ENCODE results near the gene MRTFA. TPM values are rescaled to one million over a fixed set of nuclear protein-coding genes. Genes with fewer than 3 reads are reported as not detected.

Gene MRTFA
- total RNA-seq, 2 donors from 2014 or later = 70.1 to 71.5 TPM

GRCh38 chr22:40407831-40408717, 228.4 kb downstream of the MRTFA start:
- Mint-ChIP-seq H3K27me3 (no peaks in the 10 kb centered on the region), H3K4me1 (peaks cover 18% of the 10 kb centered on the region), H3K4me3 (no peak overlapping the region), H3K36me3 (ENCODE audit: low read depth) (peaks cover 8% of the 10 kb centered on the region), H3K27ac (no peak overlapping the region)
- H3K9me3 ChIP-seq (ENCODE audit: control insufficient read depth, low read length, poor library complexity, severe bottlenecking) = no peaks in the 10 kb centered on the region
- ATAC-seq (no peak), DNase-seq (no peak)

GRCh38 chr22:40407021-40407761, 229.3 kb downstream of the MRTFA start:
- peaks cover 6% of the 10 kb centered on the region for H3K36me3 Mint-ChIP-seq (ENCODE audit: low read depth)
- no peak for ATAC-seq
- no peak overlapping the region for H3K4me3 Mint-ChIP-seq

GRCh38 chr22:40406063-40406890, 230.2 kb downstream of the MRTFA start:
- H3K9me3 ChIP-seq (ENCODE audit: control insufficient read depth, low read length, poor library complexity, severe bottlenecking) = no peaks in the 10 kb centered on the region
- no peak for DNase-seq
- ATAC-seq = no peak
- Mint-ChIP-seq H3K36me3 (ENCODE audit: low read depth) (peaks cover 6% of the 10 kb centered on the region), H3K4me3 (no peak overlapping the region), H3K27ac (no peak overlapping the region), H3K27me3 (no peaks in the 10 kb centered on the region), H3K4me1 (peaks cover 29% of the 10 kb centered on the region)

More at GRCh38 chr22:40407021-40407761, 229.3 kb downstream of the MRTFA start:
- no peak for DNase-seq
- Mint-ChIP-seq H3K27me3 (no peaks in the 10 kb centered on the region), H3K4me1 (peaks cover 20% of the 10 kb centered on the region), H3K27ac (no peak overlapping the region)
- H3K9me3 ChIP-seq (ENCODE audit: control insufficient read depth, low read length, poor library complexity, severe bottlenecking) = no peaks in the 10 kb centered on the region

GRCh38 chr22:40405178-40406062, 231.1 kb downstream of the MRTFA start:
- Mint-ChIP-seq H3K36me3 (ENCODE audit: low read depth) (peaks cover 6% of the 10 kb centered on the region), H3K4me1 (peaks cover 34% of the 10 kb centered on the region), H3K27ac (no peak overlapping the region)

GRCh38 chr22:40404251-40405177, 232.0 kb downstream of the MRTFA start:
- H3K4me1 Mint-ChIP-seq = peaks cover 42% of the 10 kb centered on the region
- peak overlapping the region; percentile 84 for H3K27ac Mint-ChIP-seq
- DNase-seq = no peak
- H3K4me3 Mint-ChIP-seq = no peak overlapping the region
- no peaks in the 10 kb centered on the region for H3K9me3 ChIP-seq (ENCODE audit: control insufficient read depth, low read length, poor library complexity, severe bottlenecking)
- peaks cover 6% of the 10 kb centered on the region for H3K36me3 Mint-ChIP-seq (ENCODE audit: low read depth)
- H3K27me3 Mint-ChIP-seq = no peaks in the 10 kb centered on the region
- no peak for ATAC-seq

More at GRCh38 chr22:40405178-40406062, 231.1 kb downstream of the MRTFA start:
- no peaks in the 10 kb centered on the region for H3K9me3 ChIP-seq (ENCODE audit: control insufficient read depth, low read length, poor library complexity, severe bottlenecking)
- Mint-ChIP-seq H3K4me3 (no peak overlapping the region), H3K27me3 (no peaks in the 10 kb centered on the region)
- DNase-seq (no peak), ATAC-seq (no peak)

GRCh38 chr22:40403651-40404050, 232.9 kb downstream of the MRTFA start:
- peak overlapping the region; percentile 84 for H3K27ac Mint-ChIP-seq
- ATAC-seq (no peak), DNase-seq (no peak)
- H3K36me3 Mint-ChIP-seq (ENCODE audit: low read depth) = peaks cover 6% of the 10 kb centered on the region
- no peaks in the 10 kb centered on the region for H3K27me3 Mint-ChIP-seq
- H3K4me3 Mint-ChIP-seq = peak overlapping the region; percentile 31
- H3K4me1 Mint-ChIP-seq = peaks cover 46% of the 10 kb centered on the region
- no peaks in the 10 kb centered on the region for H3K9me3 ChIP-seq (ENCODE audit: control insufficient read depth, low read length, poor library complexity, severe bottlenecking)

- Mint-ChIP-seq H3K4me3 (peak overlapping the region; percentile 47), H3K4me1 (peaks cover 46% of the 10 kb centered on the region), H3K36me3 (ENCODE audit: low read depth) (peaks cover 6% of the 10 kb centered on the region), H3K27me3 (no peaks in the 10 kb centered on the region), H3K27ac (peak overlapping the region; percentile 84)
- no peaks in the 10 kb centered on the region for H3K9me3 ChIP-seq (ENCODE audit: control insufficient read depth, low read length, poor library complexity, severe bottlenecking)
- ATAC-seq = no peak
- no peak for DNase-seq
Measured at GRCh38 chr22:40403141-40403540, 233.4 kb downstream of the MRTFA start.

GRCh38 chr22:40401981-40402406, 234.5 kb downstream of the MRTFA start:
- H3K27ac Mint-ChIP-seq = peak overlapping the region; percentile 88
- DNase-seq (no peak), ATAC-seq (peak; percentile 19)
- H3K4me3 Mint-ChIP-seq = peak overlapping the region; percentile 87
- peaks cover 48% of the 10 kb centered on the region for H3K4me1 Mint-ChIP-seq
- peaks cover 8% of the 10 kb centered on the region for H3K36me3 Mint-ChIP-seq (ENCODE audit: low read depth)
- no peaks in the 10 kb centered on the region for H3K27me3 Mint-ChIP-seq
- no peaks in the 10 kb centered on the region for H3K9me3 ChIP-seq (ENCODE audit: control insufficient read depth, low read length, poor library complexity, severe bottlenecking)

- Mint-ChIP-seq H3K27me3 (no peaks in the 10 kb centered on the region), H3K27ac (peak overlapping the region; percentile 88), H3K36me3 (ENCODE audit: low read depth) (peaks cover 8% of the 10 kb centered on the region), H3K4me1 (peaks cover 51% of the 10 kb centered on the region), H3K4me3 (peak overlapping the region; percentile 87)
- peak in 2 of 3 donors; percentile 26 to 34 for DNase-seq
- no peaks in the 10 kb centered on the region for H3K9me3 ChIP-seq (ENCODE audit: control insufficient read depth, low read length, poor library complexity, severe bottlenecking)
- ATAC-seq = peak; percentile 92
Measured at GRCh38 chr22:40401532-40401931, 235.0 kb downstream of the MRTFA start.

- H3K27me3 Mint-ChIP-seq = no peaks in the 10 kb centered on the region
- peaks cover 8% of the 10 kb centered on the region for H3K36me3 Mint-ChIP-seq (ENCODE audit: low read depth)
- H3K4me3 Mint-ChIP-seq = peak overlapping the region; percentile 80
- peak overlapping the region; percentile 83 for H3K27ac Mint-ChIP-seq
- H3K9me3 ChIP-seq (ENCODE audit: control insufficient read depth, low read length, poor library complexity, severe bottlenecking) = no peaks in the 10 kb centered on the region
- DNase-seq = peak in 1 of 3 donors; percentile 24
- H3K4me1 Mint-ChIP-seq = peaks cover 59% of the 10 kb centered on the region
- ATAC-seq = peak; percentile 54
Measured at GRCh38 chr22:40400159-40400558, 236.4 kb downstream of the MRTFA start.

GRCh38 chr22:40399621-40400020, 236.9 kb downstream of the MRTFA start:
- Mint-ChIP-seq H3K27ac (peak overlapping the region; percentile 83), H3K4me1 (peaks cover 59% of the 10 kb centered on the region), H3K27me3 (no peaks in the 10 kb centered on the region), H3K4me3 (peak overlapping the region; percentile 80), H3K36me3 (ENCODE audit: low read depth) (peaks cover 8% of the 10 kb centered on the region)
- DNase-seq = no peak
- ATAC-seq = no peak
- H3K9me3 ChIP-seq (ENCODE audit: control insufficient read depth, low read length, poor library complexity, severe bottlenecking) = no peaks in the 10 kb centered on the region
